ENCODE results near the gene KRT10.

Gene KRT10

GRCh38 chr17:40812639-40813038 is 9.8 kb downstream of the KRT10 start:
- Histone ChIP-seq H3K36me3 (peaks cover 12% of the 10 kb centered on the region), H3K9ac (no peak overlapping the region), H4K20me1 (no peaks in the 10 kb centered on the region), H3K4me3 (no peak overlapping the region), H3K4me1 (no peaks in the 10 kb centered on the region), H3K4me2 (no peak overlapping the region), H3K27me3 (no peaks in the 10 kb centered on the region), H3K27ac (no peak overlapping the region), H3K9me3 (no peaks in the 10 kb centered on the region)
- no peak for TF ChIP-seq Cebpa-rat (IDR thresholded peaks at IDR 0.05)

DNA sequence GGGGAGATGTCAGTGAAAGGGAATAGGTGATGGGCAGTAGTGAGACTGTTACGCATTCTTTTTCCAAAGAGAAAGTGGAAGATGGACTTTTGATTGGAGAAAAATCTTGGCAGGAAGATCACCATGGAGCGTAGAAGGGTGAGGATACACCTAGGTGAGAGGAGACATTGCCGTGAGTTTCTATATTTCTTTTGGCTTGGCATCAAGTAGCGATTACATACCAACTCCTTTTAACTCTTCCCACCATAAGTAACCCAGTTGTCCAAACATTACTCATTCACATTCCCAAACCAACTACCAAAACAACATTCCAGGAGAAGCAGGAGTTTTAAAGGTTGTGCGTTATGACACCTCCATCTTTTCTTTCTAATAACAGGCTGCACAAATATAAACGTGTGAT is 11.9 kb downstream of the KRT10 start:
- Histone ChIP-seq H4K20me1 (no peaks in the 10 kb centered on the region), H3K9ac (no peak overlapping the region), H3K27ac (no peak overlapping the region), H3K4me2 (no peak overlapping the region), H3K4me3 (no peak overlapping the region), H3K9me3 (no peaks in the 10 kb centered on the region), H3K36me3 (no peaks in the 10 kb centered on the region), H3K4me1 (no peaks in the 10 kb centered on the region), H3K27me3 (no peaks in the 10 kb centered on the region; the same call in 1 of the 2 replicates)
- TF ChIP-seq Cebpa-rat (IDR thresholded peaks at IDR 0.05): no peak

DNA sequence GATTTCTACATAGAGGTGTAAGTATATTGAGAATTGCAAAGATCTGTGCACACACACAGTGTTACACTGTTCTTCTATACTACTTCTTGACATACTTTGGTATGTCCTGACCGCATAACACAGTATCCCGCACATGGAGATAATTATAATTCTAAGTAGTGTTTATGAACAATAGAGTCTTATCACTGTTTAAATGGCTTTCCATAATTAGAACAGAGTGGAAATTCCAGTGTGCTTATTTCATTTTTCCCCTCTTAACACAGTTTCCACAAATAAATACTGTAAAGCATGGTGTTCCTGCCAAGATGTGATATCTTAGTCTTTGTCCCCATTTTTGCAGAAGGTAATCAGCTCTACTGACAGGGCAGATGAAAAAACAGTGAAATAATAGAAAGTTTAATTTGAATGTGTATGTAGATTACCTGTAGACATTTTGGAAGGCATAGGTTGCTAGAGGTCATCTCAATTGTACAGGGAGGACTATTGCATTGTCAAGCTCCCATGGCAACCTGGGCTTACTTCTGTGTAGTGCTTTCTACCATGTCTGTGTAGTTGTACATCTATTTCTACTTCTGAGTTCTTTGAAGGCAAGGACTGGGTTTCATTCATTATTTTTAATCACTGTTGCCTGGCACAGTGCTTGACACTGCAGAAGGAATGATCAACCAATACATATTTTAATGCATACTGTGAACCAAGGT is 12.5 kb downstream of the KRT10 start:
- no peaks in the 10 kb centered on the region; the same call in 1 of the 2 replicates for H3K27me3 ChIP-seq
- no peak overlapping the region for H3K4me2 ChIP-seq
- H3K9me3 ChIP-seq: no peaks in the 10 kb centered on the region
- no peak overlapping the region for H3K9ac ChIP-seq
- no peak for TF ChIP-seq Cebpa-rat (IDR thresholded peaks at IDR 0.05)
- H3K27ac ChIP-seq: no peak overlapping the region
- no peaks in the 10 kb centered on the region for H4K20me1 ChIP-seq
- no peaks in the 10 kb centered on the region for H3K4me1 ChIP-seq
- no peak overlapping the region for H3K4me3 ChIP-seq
- no peaks in the 10 kb centered on the region for H3K36me3 ChIP-seq

GRCh38 chr17:40806131-40806530 is 16.3 kb downstream of the KRT10 start:
- no peak overlapping the region for H3K27ac ChIP-seq
- no peaks in the 10 kb centered on the region for H3K4me1 ChIP-seq
- H3K9ac ChIP-seq: no peak overlapping the region
- no peak overlapping the region for H3K4me2 ChIP-seq
- no peak overlapping the region for H3K4me3 ChIP-seq
- TF ChIP-seq Cebpa-rat (IDR thresholded peaks at IDR 0.05): no peak
- no peaks in the 10 kb centered on the region for H4K20me1 ChIP-seq
- no peaks in the 10 kb centered on the region for H3K36me3 ChIP-seq
- H3K27me3 ChIP-seq: no peaks in the 10 kb centered on the region; the same call in 1 of the 2 replicates
- no peaks in the 10 kb centered on the region for H3K9me3 ChIP-seq

DNA sequence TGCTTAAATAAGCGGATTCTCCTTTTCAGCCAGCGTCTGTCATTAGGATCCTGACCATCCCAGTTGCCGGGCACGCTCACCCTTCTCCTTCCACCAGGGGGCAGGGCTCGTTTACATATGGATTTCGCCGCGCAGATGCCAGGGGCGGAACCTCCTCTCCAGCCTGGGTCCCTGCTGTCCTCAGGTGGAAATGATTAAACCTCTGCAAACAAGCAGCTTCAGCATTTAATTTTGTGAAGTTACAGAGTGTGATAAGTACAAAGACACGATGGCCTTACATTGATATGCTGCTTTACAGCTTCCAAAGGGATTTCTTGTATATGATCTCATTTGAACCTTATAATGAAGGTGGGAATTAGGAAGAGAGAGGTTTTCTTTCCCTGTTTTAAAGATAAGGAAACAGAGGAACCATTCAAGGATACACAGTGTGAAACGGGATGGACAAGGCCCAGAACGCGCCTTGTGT is 18.8 kb downstream of the KRT10 start:
- Histone ChIP-seq H3K4me3 (no peak overlapping the region), H3K4me2 (no peak overlapping the region), H3K4me1 (no peaks in the 10 kb centered on the region), H3K27ac (no peak overlapping the region), H3K9ac (no peak overlapping the region), H4K20me1 (no peaks in the 10 kb centered on the region), H3K27me3 (no peaks in the 10 kb centered on the region; the same call in 1 of the 2 replicates), H3K36me3 (no peaks in the 10 kb centered on the region), H3K9me3 (no peaks in the 10 kb centered on the region)
- TF ChIP-seq Cebpa-rat (IDR thresholded peaks at IDR 0.05): no peak

DNA sequence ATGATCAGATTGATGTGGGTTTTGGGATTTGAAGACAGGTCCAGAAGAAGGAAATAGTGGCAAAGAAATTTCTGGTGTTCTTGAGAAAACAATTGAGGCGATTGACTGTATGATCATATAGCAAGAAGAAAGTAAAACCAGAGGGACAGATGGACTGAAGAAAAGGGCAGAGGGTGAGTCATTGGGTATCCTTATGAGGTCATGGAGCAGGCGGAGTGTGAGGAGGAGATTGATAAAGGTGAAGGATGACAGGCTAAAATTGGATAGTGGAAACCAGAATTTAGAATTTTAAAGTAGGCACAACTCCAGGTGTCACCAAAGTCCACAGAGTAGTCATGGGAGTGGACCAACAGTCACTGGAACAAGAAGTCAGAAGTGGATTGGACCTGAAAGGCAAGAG is 21.3 kb downstream of the KRT10 start:
- Histone ChIP-seq H3K9me3 (no peaks in the 10 kb centered on the region), H4K20me1 (no peaks in the 10 kb centered on the region), H3K4me2 (no peak overlapping the region), H3K27ac (no peak overlapping the region), H3K36me3 (no peaks in the 10 kb centered on the region), H3K27me3 (no peaks in the 10 kb centered on the region), H3K4me3 (no peak overlapping the region), H3K4me1 (no peaks in the 10 kb centered on the region), H3K9ac (no peak overlapping the region)
- no peak for TF ChIP-seq Cebpa-rat (IDR thresholded peaks at IDR 0.05)

DNA sequence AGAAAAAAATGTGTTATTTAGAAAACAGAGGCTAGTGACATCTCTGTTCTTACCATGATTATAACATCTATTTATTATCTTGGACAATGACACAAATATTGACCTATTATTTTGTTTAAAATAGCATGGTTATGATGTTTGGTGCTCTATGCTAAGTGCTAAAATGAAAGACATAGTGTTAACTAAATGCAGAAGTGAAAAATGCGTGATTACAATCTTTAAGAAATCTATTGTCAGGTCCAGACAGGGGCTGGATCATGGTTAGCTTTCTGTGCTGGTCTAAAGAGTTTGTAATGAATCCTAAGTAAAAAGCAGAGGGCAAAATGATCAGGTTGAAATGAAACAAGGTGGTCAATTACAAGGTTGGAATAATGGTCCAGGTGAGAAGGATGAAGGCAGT is 22.0 kb downstream of the KRT10 start:
- Histone ChIP-seq H3K27ac (no peak overlapping the region), H3K27me3 (no peaks in the 10 kb centered on the region), H3K4me1 (no peaks in the 10 kb centered on the region), H3K9me3 (no peaks in the 10 kb centered on the region), H3K36me3 (no peaks in the 10 kb centered on the region), H3K4me3 (no peak overlapping the region), H4K20me1 (no peaks in the 10 kb centered on the region), H3K9ac (no peak overlapping the region), H3K4me2 (no peak overlapping the region)
- TF ChIP-seq Cebpa-rat (IDR thresholded peaks at IDR 0.05): no peak

- no peak within 1 kb of the TSS for H3K4me2 ChIP-seq
- no peaks in the 10 kb centered on the region for H3K36me3 ChIP-seq
- no peak within 1 kb of the TSS for H3K27ac ChIP-seq
- H4K20me1 ChIP-seq: no peaks in the 10 kb centered on the region
- no peaks in the 10 kb centered on the region for H3K4me1 ChIP-seq
- H3K9ac ChIP-seq: no peak within 1 kb of the TSS
- no peak for TF ChIP-seq Cebpa-rat (IDR thresholded peaks at IDR 0.05)
- H3K4me3 ChIP-seq: no peak within 1 kb of the TSS
- no peaks in the 10 kb centered on the region for H3K27me3 ChIP-seq
- no peaks in the 10 kb centered on the region for H3K9me3 ChIP-seq
These were observed 22.6 kb downstream of the KRT10 start, which contains the start of gene KRT28 for GRCh38 chr17:40799859-40800258. Gene KRT28 (minus strand): TSS chr17:40799959. CDS start chr17:40799893, 66 bp downstream.

DNA sequence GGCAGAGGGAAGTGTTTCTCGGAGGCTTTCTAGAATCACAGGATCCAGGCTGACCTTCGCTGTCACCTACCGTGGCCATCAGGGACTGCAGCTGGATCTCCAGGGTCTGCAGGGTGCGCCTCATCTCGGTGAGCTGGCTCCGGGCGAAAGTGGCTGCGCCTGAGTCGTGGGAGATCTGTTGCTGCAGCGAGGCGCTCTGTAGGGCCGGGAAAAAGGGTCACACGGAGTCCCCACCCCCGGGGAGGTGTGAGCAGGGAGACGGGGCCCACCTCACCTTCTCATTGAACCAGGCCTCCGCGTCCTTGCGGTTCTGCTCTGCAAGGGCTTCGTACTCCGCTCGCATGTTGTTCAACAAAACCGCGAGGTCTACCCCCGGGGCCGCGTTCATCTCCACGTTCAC is 25.6 kb downstream of the KRT10 start:
- H3K36me3 ChIP-seq: no peaks in the 10 kb centered on the region
- H3K4me2 ChIP-seq: no peak overlapping the region
- no peaks in the 10 kb centered on the region for H3K4me1 ChIP-seq
- H3K27me3 ChIP-seq: no peaks in the 10 kb centered on the region
- no peaks in the 10 kb centered on the region for H3K9me3 ChIP-seq
- TF ChIP-seq Cebpa-rat (IDR thresholded peaks at IDR 0.05): no peak
- H3K4me3 ChIP-seq: no peak overlapping the region
- no peak overlapping the region for H3K9ac ChIP-seq
- H4K20me1 ChIP-seq: no peaks in the 10 kb centered on the region
- no peak overlapping the region for H3K27ac ChIP-seq

- H3K36me3 ChIP-seq: no peaks in the 10 kb centered on the region
- no peaks in the 10 kb centered on the region for H4K20me1 ChIP-seq
- no peaks in the 10 kb centered on the region for H3K4me1 ChIP-seq
- no peaks in the 10 kb centered on the region for H3K9me3 ChIP-seq
- H3K27me3 ChIP-seq: no peaks in the 10 kb centered on the region
- H3K27ac ChIP-seq: no peak overlapping the region
- no peak for TF ChIP-seq Cebpa-rat (IDR thresholded peaks at IDR 0.05)
- H3K9ac ChIP-seq: no peak overlapping the region
- no peak overlapping the region for H3K4me2 ChIP-seq
- H3K4me3 ChIP-seq: no peak overlapping the region
These were observed 27.3 kb downstream of the KRT10 start for GRCh38 chr17:40795019-40795667.

Measured in BLaER1 (cell line).